ENCODE data around the gene C10orf71.

The C10orf71 gene, protein sequence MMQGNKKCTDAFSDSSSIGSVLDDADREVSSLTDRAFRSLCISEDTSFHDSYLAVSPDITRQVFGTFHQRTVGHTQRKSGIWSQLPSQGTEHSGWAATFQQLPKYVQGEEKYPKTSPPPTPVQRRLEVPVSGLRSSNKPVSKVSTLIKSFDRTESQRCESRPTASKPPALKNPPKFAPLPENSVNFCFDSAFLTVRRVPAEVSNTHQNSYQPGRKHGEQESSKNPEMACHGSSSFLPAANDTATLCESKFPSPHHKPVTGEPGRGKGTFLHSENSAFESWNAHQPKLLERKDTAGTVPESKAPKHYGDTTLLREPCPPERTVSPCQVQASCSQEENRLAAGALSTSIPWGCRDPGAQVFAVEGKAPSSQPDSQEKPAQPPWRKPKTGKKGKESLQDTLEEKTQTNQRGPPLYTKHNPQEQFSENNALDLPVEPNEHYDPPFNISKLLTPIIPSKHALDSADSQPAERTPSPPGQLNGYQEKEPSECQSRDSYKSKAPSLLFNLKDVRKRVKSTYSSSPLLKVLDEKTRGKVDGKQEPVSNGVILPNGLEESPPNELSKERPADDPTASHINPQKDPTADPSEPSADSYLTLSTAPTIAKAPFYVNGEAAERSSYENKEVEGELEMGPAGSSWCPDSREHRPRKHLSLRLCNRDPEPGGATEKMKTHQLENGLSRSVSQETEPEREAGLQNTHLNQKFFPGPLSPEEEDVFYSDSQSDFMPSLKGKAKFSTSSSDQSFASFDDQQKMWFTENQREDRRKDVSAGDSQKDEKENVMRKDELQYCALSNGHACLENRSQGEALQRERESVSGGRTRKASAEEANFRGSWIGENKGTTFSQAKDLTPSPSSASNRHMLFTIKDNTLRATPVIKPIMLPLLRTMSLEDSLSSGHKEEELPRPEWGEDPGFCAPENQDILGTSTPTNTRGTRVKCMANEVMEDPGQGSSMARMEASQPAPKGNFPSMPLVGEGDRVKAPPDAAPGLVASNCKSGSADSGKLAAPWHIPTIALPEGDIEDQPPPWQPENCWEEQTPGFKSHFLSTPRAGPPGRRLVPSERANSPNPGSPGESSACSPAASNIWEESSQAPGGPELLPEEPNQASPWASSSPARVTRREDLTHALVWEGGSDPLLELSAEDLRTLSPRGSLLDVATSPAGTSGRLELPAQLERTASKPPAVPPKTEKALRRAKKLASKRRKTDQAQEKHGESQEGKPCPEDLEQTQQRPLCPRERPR (N-terminal part only)

DNA sequence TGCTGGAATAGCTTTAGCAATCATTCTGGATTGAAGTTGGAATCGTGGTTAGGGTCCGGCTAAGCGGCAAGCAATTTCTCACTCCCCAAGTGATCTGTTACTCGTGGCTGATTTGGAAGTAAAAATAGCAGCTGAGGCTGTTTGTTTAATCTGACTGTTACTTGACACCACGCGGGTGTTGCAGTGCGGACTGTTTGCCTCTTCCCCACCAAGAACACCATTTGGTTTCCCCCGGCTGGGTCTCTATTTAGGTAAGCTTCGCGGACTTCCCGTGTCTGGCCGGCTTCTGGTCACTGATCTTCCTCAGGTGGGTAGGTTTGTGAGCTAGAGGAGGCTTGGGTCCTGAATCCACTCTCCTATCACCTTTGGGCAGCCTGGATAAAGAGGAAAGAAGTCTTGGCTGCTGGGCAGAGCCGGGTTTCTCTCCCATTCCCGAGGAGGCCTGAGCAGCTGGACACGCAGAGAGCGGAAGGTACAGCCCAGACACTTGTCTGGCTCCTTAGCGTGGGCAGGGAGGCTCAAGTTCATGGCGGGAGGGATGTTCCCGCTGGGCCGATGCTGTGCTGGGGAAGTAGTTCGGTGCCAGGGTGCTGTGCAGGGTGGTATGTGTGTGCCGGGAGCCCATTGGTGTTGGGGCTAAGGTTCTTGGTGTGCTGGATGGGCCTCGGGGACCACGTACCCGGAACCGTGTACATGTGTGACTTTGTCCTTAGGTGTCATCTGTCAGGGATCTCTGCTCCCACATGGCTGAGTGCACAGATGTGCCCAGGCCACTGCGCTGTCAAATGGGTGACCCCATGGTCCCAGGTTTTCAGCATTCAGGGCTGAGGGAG lies at the start of gene C10orf71:
Gene C10orf71, plus strand, starts transcription at position 188 of the 833 bp plus-strand sequence. CDS start 23,376 bp downstream, outside the sequence.
- DNase-seq = no peak

DNA sequence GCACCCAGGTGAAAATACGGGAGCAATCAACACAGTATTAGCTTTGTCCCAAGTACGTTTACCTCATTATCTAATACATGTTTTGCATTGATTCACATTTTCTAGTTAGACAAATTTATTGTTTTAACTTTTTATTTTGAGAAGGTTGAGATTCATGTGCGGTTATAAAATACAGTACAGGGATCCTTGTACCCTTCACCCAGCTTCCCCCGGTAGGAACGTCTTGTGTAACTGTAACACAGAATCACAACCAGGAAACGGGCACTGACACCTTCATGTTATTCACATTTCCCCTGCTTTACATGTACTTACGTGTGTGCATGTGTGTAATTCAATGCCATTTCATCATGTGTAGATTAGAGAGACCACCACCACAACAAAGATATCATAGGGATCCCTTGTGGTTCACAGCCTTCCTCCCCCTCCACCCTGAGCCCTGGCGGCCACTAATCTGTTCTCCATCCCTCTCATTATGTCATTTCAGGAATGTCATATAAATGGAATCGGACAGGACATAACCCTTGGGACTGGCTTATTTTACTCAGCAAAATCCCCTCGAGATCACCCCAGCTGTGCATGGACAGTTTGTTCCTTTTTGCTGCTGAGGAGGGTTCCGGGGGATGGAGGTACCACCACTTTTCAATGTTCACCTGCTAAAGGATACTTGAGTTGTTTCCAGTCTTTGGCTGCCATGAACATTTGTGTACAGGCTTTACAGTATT lies 46.5 kb upstream of the C10orf71 start:
- no peak for DNase-seq

DNA sequence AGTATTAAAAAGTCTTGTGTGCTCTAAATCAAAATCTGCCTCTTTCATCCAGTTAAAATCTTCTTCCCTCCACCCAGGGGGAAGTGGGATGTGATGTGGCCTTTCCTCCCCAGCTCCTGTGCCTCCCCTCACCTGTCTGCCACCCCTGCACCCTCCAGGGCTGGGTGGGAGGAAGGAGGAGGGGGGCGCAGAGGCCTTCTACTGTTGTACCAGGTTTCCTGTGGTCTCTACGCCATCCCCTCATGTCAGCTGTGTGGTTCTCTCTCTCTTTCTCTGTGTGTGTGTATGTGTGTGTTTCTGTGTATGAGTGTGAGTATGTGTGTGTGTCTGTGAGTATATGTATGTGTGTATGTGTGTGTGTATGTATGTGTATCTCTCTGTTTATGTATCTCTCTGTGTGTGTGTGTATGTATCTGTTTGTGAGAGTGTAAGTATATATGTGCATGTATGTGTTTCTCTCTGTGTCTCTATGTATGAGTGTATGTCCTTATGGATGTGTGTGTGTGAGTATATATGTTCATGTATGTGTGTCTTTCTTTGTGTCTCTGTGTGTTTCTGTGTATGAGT lies 45.5 kb upstream of the C10orf71 start:
- no peak for DNase-seq

DNA sequence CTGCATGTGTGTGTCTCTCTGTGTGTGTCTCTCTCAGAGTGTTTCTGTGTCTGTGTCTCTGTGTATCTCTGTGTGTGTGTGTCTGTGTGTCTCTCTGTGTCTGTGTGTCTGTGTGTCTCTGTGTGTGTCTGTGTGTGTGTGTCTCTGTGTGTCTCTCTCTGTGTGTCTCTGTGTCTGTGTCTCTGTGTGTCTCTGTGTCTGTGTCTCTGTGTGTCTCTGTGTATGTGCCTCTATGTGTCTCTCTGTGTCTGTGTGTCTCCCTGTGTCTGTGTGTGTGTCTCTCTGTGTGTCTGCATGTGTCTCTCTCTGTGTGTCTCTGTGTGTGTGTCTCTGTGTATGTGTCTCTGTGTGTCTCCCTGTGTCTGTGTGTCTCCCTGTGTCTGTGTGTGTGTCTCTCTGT lies 44.8 kb upstream of the C10orf71 start:
- no peak for DNase-seq

DNA sequence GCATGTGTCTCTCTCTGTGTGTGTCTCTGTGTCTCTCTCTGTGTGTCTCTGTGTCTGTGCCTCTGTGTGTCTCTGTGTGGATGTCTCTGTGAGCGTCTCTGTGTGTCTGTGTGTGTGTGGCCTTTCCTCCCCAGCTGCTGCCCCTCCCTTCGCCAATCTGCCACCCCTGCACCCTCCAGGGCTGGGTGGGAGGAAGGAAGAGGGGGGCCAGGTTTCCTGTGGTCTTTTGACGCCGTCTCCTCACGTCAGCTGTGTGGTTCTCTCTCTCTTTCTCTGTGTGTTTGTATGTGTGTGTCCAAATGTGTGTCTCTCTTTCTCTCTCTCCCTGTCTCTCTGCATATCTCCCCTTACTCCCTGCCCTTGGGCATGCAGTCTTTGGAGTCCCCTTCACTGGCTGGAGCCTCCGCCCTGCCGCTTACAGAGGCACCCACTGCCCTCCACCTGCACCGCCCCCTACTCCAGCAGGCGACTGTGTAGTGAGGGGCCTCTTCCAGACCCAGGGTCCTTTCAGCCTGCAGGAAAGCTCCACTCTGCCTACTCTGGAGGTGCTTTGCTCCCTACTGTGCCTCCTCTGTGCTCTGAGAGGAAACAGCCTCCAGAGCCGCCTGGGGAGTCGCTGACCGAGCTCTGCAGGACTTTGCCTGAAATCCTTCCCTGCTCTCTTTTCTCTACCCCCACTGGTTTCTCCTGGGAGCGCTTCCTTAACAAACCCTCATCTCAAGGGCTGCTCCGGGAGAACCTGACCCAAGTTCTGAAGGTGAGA lies 44.2 kb upstream of the C10orf71 start:
- DNase-seq = no peak

DNA sequence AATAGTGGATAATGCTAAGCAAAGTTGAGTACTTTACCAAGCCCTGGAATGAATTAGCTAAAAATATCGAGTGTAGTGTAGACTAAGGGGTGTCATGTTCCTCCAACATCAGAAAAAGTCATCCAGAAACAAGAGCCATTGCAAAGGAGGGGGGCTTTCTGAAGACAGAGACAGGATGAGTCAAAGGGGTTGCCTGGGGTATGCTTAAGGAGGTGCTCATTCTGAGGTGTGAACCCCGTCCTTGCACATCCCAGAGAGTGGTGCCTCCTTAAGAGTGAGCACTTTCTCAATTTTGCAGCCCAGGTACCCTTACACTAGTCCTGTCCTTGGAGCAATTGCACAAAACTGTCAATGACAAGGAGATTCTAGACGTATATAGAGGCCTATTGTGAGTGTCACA lies 43.1 kb upstream of the C10orf71 start:
- no peak for DNase-seq

DNA sequence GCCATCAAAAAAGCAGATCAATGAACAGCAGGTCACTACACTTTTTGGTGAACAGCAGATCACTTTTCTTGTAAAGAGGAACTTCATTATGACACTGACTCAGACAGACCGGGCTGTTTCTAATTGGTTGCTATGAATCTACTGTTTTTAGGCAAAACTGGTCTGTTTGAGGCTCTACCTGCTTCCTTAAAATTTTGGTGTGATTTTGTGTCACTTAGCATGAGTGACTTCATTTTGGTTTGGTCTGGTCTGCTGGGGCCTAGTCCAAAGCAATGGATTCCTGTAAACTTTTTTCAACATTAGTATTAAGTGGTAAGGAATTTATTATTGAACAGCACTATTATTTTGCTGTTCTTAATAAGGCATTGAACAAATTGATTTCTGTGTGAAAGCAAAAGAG lies 41.8 kb upstream of the C10orf71 start:
- DNase-seq = no peak

DNA sequence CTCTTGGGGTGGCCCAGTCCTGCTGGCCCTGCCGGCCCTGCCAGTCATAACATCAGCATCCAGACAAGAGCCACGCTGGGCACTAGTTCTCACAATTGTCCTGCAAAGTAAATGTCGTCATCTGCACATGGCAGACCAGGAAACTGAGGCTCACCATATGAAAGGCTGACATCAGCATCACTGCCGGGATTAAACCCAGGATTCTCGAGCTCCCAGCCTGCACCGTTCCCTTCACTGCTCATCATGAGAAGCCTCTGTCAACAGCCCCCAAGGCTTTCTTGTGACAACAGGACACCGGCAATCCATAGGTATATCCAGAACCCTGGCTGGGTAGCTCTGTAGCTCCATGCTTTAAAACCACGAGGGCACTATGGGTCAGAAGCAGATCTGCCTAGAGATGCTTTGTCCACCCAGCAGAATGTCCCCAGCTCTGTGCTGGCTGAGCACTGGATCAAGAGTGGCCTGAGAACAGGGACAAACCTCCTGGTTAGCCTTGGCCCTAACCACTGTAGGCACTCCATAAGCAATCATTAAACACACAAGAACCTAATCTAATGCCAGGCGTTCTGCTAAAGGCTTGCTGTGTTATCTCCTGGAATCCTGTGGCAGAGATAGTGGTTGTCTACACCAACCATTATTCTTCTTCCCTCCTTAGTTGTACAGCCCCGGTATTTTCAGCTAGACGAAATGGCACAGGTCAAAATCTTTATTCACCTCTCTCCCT lies 41.2 kb upstream of the C10orf71 start:
- no peak for DNase-seq

DNA sequence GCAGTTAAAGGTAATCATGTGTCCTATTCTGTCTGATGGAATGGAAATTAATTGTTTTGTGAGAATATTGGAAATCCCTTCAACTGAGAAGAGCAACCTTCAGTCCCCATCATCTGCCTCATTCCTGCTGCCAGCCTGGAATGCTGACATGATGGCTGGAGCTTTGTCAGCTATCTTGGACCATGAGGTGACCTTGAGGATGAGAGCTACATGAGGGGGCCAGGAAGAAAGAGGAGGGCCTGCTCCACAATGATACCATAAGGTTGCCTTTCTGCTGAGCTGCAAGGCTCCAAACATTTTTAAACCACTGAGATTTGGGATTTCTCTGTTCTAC lies 40.7 kb upstream of the C10orf71 start:
- DNase-seq = no peak

DNA sequence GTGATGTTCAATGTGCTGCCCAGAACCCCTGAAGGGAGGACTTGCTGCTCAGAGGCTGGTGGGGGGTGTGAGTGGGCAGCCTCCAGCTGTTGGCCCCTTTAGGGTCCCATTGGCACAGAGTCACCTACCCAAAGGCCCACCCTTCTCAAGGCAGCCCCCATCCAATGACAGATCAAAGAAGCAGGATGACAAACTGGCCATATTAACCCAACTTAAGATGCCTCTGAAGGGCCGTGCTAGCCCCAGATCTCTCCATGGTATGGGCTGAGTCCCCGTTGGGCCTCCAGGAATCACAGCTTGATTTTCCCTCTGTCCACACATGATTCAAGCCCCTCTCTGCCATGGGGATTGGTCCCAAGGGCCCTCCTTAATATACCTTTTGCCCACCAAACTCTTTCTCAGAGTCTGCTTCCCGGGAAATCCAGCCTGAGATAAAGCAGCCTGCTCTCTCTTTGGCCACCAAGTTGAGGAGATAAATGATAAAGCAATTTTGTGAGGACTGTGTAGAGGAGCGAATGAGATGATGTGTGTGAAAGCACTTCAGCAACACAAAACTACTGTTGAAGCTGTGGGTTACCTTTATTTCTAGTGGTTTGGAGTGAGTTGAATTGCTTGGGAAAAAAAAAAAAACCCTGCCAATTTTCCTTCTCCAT lies 38.2 kb upstream of the C10orf71 start:
- DNase-seq = no peak

DNA sequence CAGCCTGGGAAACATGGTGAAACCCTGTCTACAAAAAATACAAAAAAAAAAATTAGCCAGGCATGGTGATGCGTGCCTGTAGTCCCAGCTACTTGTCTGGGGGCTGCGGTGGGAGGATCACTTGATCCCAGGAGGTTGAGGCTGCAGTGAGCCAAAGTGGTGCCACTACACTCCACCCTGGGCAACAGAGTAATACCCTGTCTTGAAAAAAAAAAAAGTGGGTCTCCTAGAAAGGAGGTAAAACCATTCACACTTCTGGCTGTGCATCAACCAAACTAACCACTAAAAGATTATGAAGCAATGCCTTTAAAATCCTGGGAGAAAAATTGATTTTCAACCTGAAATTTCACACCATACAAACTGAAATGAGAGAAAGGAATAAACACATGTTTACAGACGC lies 35.4 kb upstream of the C10orf71 start:
- no peak for DNase-seq

DNA sequence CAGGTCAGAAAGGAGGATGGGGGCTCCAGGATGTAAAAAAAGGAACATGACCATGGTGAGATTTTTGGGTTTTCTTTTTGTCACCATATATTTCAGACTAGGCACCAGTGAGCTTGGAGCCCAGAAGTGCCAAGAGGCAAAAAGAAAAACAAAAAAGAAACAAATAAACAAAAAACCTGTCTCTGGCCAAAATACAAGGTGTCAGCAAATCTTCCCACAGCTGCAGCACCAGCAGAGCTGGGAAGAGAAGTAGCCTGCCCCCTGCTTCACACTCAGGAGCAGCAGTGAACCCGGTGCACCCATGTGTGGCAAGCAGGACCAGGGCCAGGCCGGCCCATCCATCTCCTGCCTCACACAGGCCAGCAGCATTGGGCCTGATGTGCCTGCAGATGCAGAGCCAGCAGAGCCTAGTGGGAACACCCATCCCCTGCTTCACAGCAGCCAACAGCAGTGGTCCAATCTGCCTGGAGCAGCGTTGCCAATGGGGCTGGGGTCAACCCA lies 34.7 kb upstream of the C10orf71 start:
- DNase-seq = no peak

DNA sequence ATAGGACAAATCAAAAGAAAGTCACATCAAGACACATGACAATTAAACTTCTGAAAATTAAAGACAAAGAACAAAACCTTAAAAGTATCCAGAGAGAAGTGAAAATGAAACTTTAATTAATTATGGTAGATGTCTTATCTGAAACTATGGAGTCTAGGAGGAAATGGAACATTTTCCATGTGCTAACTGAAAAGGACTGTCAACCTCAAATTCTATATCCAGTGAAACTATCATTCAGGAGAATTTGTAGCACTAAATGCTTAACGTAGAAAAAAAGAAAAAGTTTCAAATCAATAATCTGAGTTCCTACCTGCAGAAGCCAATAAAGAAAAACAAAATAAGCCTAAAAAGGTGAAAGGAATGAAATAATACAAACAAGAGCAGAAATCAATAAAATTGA lies 33.1 kb upstream of the C10orf71 start:
- no peak for DNase-seq

DNA sequence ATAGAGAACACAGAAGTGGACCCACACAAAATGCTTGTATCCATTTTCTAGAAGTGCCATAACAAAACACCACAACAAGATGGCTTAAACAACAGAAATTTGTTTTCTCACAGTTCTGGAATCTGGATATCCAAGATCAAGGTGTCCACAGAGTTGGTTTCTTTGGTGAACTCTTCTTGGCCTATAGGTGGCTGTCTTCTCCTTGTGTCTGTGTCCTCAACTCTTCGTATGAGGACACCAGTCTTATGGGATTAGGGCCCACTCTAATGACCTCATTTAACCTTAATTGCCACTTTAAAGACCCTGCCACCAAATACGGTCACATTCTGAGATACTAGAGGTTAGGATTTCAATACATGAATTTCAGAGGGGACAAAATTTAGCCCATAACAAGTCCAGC lies 30.8 kb upstream of the C10orf71 start:
- DNase-seq = no peak

DNA sequence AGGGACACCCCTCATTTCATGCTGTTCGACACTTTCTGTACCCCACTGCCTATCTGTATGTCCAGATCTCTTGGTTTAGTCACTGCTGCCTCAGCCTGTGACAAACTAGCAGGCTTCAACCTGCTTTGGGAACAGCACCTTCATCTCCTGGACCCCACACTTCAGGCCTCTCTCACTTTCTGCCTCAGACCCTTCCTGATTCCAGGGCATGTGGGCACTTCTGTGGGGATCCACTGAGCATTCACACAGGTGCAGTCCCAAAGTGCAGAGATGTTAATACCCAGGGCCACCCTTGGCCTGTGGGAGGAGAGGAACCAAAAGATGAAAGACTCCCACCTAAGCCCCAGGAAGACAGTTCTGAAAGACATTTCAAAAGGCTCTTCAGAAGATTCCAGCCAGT lies 29.4 kb upstream of the C10orf71 start:
- DNase-seq = no peak

DNA sequence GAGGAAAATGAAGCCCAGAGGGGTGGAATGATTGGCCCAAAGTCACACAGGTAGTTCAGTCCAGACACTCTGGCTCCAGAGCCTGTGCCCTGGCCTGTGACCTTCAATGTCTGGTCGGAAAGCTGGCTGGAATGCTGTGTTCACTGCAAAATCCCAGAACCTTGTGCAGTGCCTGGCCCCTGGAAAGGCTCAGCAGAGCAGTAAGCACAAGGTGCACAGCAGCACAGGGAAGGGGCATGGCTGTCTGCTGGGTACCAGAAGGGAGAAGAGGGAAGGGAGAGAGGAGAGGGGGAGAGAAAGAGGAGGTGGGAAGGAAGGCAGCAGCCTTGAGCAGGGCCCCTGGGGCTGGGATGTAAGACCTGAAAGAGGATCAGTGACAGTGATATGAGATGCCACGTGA lies 28.4 kb upstream of the C10orf71 start:
- DNase-seq = no peak

DNA sequence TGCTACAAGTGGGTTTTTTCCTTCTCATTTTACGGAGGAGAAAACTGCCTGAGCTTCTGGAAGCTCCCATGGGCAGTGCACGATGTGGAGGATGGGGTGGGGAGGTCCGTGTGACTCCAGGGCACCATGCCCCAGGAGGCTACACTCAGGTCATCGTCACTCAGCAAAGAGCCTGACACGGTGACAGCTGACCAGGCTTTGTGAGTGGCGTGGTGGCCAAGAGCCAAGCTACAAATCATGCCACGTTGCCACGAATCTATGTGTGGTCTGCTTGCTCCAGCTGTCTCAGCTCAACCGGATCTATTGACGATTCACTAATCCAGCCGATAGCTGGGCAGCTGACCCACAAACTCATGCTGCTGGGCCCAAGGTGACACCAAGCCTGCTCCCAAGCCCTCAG lies 27.6 kb upstream of the C10orf71 start:
- no peak for DNase-seq

DNA sequence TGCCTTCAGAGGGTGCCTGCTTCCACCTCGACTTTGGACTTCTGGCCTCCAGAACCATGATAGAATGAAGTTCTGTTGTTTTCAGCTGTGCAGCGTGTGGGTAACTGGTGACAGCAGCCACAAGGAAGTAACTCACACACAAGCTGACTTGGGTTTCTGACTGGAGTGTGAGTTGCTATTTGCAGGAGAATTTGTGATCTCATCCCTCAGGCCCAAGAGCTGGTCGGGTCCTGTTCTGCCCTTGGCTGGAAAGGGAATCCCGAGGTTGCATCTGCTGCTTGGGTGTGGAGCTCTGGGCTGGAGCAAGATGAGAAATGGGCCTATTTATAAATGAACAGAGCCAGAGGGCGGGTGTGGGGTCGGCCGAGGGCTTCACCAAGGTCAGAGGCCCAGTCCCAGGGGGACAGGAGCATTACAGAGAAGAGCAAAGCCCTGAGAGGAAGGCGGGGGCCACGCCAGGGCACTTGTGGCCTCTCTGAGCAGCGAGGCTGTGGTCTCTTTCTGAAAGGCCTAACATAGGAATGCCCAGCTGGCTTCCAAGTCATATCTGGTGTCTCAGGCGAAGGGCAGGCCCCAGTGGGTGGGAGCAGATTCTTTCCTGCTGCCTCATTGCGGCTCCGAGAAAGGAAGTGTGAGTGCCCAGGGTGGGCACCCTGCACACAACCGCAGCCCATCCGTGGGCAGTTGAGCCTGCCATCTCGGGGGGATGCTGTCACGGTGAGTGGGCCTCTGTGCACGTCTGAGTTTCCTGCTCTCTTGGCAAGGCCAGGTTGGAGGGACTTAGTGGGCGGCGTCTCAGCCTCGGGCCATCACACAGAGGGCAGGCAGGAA lies 26.5 kb upstream of the C10orf71 start:
- no peak for DNase-seq

Measured in activated CD4-positive, CD25-positive, alpha-beta regulatory T cell treated with anti-CD3 and anti-CD28 coated beads, Interleukin-2, amount 50 U/mL, for 72 hours (primary cell).